Measurements from ENCODE around the gene FREM1. TPM values are rescaled to one million over a fixed set of nuclear protein-coding genes. Genes with fewer than 3 reads are reported as not detected.

FREM1 gene
- polyA plus RNA-seq, 1 donor from 2014 or later = 2.3 TPM

DNA sequence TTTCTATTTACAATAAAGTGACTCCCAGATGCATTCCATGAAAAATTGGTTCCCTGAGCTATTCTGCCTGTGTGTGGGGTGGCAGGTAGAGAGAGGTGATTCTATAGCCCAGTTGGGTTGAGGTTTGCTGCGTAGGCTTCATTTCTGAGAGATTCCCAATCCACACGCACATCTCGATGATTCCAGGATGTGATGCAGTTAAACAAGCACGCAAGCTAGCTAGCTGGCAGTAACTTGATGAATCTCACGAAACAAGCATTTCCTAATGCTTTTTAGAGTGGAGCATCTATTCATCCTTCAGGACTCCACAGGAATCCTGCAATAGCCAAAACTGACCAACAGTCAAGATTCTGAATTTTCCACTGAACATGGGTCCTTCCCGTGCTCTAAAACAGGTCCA, 143.9 kb downstream of the FREM1 start:
- Histone ChIP-seq H2AFZ (ENCODE audit: low read depth, low read length) (no peak overlapping the region), H3K9me2 (ENCODE audit: insufficient read depth, low read length) (no peaks in the 10 kb centered on the region), H3K4me3 (ENCODE audit: low read length) (no peak overlapping the region), H3K79me2 (replicated peaks; ENCODE audit: insufficient read depth, low read length) (no peaks in the 10 kb centered on the region), H3K9me3 (ENCODE audit: low read length) (no peaks in the 10 kb centered on the region), H4K20me1 (ENCODE audit: insufficient read depth) (no peaks in the 10 kb centered on the region), H3K27ac (ENCODE audit: low read length) (no peak overlapping the region), H3F3A (ENCODE audit: insufficient read depth, low read length, poor library complexity, severe bottlenecking) (no peaks in the 10 kb centered on the region), H3K9ac (ENCODE audit: low read length) (no peak overlapping the region), H3K27me3 (ENCODE audit: insufficient read depth, low read depth, low read length) (no peaks in the 10 kb centered on the region), H3K36me3 (ENCODE audit: insufficient read depth, low read length) (no peaks in the 10 kb centered on the region), H3K4me2 (ENCODE audit: low read length) (no peak overlapping the region)
- TF ChIP-seq EZH2 (IDR thresholded peaks at IDR 0.05; ENCODE audit: borderline replicate concordance, insufficient read depth, low read length, poor library complexity, severe bottlenecking) (no peak), EP300 (conservative IDR thresholded peaks at IDR 0.05; ENCODE audit: poor library complexity, severe bottlenecking) (no peak), MXI1 (conservative IDR thresholded peaks at IDR 0.05; ENCODE audit: poor library complexity, severe bottlenecking) (no peak), TAF1 (IDR thresholded peaks at IDR 0.05; ENCODE audit: low read depth) (no peak), SMC3 (conservative IDR thresholded peaks at IDR 0.05; ENCODE audit: poor library complexity) (no peak)
- TF ChIP-seq, protein P1, sequence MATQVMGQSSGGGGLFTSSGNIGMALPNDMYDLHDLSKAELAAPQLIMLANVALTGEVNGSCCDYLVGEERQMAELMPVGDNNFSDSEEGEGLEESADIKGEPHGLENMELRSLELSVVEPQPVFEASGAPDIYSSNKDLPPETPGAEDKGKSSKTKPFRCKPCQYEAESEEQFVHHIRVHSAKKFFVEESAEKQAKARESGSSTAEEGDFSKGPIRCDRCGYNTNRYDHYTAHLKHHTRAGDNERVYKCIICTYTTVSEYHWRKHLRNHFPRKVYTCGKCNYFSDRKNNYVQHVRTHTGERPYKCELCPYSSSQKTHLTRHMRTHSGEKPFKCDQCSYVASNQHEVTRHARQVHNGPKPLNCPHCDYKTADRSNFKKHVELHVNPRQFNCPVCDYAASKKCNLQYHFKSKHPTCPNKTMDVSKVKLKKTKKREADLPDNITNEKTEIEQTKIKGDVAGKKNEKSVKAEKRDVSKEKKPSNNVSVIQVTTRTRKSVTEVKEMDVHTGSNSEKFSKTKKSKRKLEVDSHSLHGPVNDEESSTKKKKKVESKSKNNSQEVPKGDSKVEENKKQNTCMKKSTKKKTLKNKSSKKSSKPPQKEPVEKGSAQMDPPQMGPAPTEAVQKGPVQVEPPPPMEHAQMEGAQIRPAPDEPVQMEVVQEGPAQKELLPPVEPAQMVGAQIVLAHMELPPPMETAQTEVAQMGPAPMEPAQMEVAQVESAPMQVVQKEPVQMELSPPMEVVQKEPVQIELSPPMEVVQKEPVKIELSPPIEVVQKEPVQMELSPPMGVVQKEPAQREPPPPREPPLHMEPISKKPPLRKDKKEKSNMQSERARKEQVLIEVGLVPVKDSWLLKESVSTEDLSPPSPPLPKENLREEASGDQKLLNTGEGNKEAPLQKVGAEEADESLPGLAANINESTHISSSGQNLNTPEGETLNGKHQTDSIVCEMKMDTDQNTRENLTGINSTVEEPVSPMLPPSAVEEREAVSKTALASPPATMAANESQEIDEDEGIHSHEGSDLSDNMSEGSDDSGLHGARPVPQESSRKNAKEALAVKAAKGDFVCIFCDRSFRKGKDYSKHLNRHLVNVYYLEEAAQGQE (IDR thresholded peaks at IDR 0.05; ENCODE audit: borderline replicate concordance) = no peak
- TF ChIP-seq, protein P2, sequence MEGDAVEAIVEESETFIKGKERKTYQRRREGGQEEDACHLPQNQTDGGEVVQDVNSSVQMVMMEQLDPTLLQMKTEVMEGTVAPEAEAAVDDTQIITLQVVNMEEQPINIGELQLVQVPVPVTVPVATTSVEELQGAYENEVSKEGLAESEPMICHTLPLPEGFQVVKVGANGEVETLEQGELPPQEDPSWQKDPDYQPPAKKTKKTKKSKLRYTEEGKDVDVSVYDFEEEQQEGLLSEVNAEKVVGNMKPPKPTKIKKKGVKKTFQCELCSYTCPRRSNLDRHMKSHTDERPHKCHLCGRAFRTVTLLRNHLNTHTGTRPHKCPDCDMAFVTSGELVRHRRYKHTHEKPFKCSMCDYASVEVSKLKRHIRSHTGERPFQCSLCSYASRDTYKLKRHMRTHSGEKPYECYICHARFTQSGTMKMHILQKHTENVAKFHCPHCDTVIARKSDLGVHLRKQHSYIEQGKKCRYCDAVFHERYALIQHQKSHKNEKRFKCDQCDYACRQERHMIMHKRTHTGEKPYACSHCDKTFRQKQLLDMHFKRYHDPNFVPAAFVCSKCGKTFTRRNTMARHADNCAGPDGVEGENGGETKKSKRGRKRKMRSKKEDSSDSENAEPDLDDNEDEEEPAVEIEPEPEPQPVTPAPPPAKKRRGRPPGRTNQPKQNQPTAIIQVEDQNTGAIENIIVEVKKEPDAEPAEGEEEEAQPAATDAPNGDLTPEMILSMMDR (IDR thresholded peaks at IDR 0.05; ENCODE audit: poor library complexity, severe bottlenecking) = no peak

DNA sequence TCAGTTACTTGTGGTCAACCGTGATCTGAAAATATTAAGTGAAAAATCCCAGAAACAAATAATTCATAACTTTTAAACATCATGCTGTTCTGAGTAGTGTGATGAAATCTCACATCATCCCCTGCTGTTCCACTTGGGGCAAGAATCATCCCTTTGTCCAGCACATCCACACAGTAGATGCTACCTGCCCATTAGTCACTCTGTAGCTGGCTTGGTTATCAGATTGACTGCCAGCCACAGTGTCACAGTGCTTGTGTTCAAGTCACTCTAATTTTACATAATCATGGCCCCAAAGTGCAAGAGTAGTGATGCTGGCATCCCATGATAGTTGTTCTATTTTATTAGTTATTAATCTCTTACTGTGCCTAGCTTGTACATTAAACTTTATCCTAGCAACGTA, 148.6 kb downstream of the FREM1 start:
- no peak overlapping the region for H3K9ac ChIP-seq (ENCODE audit: low read length)
- no peaks in the 10 kb centered on the region for H3K79me2 ChIP-seq (replicated peaks; ENCODE audit: insufficient read depth, low read length)
- TF ChIP-seq, protein P1 (IDR thresholded peaks at IDR 0.05; ENCODE audit: borderline replicate concordance) = no peak
- TF ChIP-seq SMC3 (conservative IDR thresholded peaks at IDR 0.05; ENCODE audit: poor library complexity) = no peak
- TF ChIP-seq POLR2AphosphoS5 (IDR thresholded peaks at IDR 0.05) = no peak
- TF ChIP-seq EP300 (conservative IDR thresholded peaks at IDR 0.05; ENCODE audit: poor library complexity, severe bottlenecking) = no peak
- TF ChIP-seq EZH2 (IDR thresholded peaks at IDR 0.05; ENCODE audit: borderline replicate concordance, insufficient read depth, low read length, poor library complexity, severe bottlenecking) = no peak
- TF ChIP-seq, protein P2 (IDR thresholded peaks at IDR 0.05; ENCODE audit: poor library complexity, severe bottlenecking) = no peak
- no peak for TF ChIP-seq MXI1 (conservative IDR thresholded peaks at IDR 0.05; ENCODE audit: poor library complexity, severe bottlenecking)
- TF ChIP-seq TAF1 (IDR thresholded peaks at IDR 0.05; ENCODE audit: low read depth) = no peak
- TF ChIP-seq RAD21 (conservative IDR thresholded peaks at IDR 0.05) = no peak
- no peaks in the 10 kb centered on the region for H3F3A ChIP-seq (ENCODE audit: insufficient read depth, low read length, poor library complexity, severe bottlenecking)
- H3K4me3 ChIP-seq (ENCODE audit: low read length) = no peak overlapping the region
- H3K27me3 ChIP-seq (ENCODE audit: insufficient read depth, low read depth, low read length) = no peaks in the 10 kb centered on the region
- H3K27ac ChIP-seq (ENCODE audit: low read length) = no peak overlapping the region
- H3K4me2 ChIP-seq (ENCODE audit: low read length) = no peak overlapping the region
- no peak overlapping the region for H2AFZ ChIP-seq (ENCODE audit: low read depth, low read length)
- H3K9me2 ChIP-seq (ENCODE audit: insufficient read depth, low read length) = no peaks in the 10 kb centered on the region
- no peaks in the 10 kb centered on the region for H3K36me3 ChIP-seq (ENCODE audit: insufficient read depth, low read length)
- H4K20me1 ChIP-seq (ENCODE audit: insufficient read depth) = no peaks in the 10 kb centered on the region
- H3K9me3 ChIP-seq (ENCODE audit: low read length) = no peaks in the 10 kb centered on the region

All from neural cell (in vitro differentiated cells).